IMR-90 (cell line): ENCODE data around the gene ZSCAN10. TPM values are rescaled to one million over a fixed set of nuclear protein-coding genes. Genes with fewer than 3 reads are reported as not detected.
"Not testable (repeated sequence)": the region's sequence is repeated elsewhere in the genome, so short reads cannot be mapped to it uniquely, and the experiment has no call there.

ENCODE experiments used
- ATAC-seq: fragments of 200-7000 bp; cut with Tn5 transposase; 2 replicates; pipeline ENCODE4 v1.9.1; 2020; ENCODE audit warnings: low read depth, mild to moderate bottlenecking, moderate library complexity
- BruUV-seq: library from RNA; stranded (reverse); fragments of 400-500 nt; replicated peaks from 2 replicates; lab custom pipeline; 2021; lab: Mats Ljungman, UMichigan
- CTCF ChIA-PET: fragments of 300-600 bp; formaldehyde crosslinking; extraction: SDS; loops from one replicate; lab custom pipeline; 2021; ENCODE audit warnings: antibody characterized with exemption; lab: Yijun Ruan, JAX
- POLR2A ChIA-PET: fragments of 300-600 bp; sonication (Branson Sonifier 250); formaldehyde crosslinking; loops from one replicate; lab custom pipeline; 2022; ENCODE audit warnings: antibody characterized with exemption; ENCODE audit not compliant: unreplicated experiment; lab: Charles Lee
- DNase-seq: peaks from one replicate; pipeline ENCODE4 v3.0.0; 2013
- H2AFZ ChIP-seq: replicated peaks from 2 replicates; pipeline ENCODE3; 2013; ENCODE audit warnings: low read length, mild to moderate bottlenecking; ENCODE audit not compliant: poor library complexity
- H2AK5ac ChIP-seq: 2 replicates; pipeline ENCODE4 v1.6.1; 2013; ENCODE audit warnings: low read depth, low read length, inconsistent platforms
- H2AK9ac ChIP-seq: replicated peaks from 2 replicates; pipeline ENCODE3; 2013; ENCODE audit warnings: mild to moderate bottlenecking, low read depth, low read length, moderate library complexity; ENCODE audit not compliant: poor library complexity
- H2BK120ac ChIP-seq: 2 replicates; pipeline ENCODE4 v1.6.1; 2013; ENCODE audit warnings: low read depth, low read length, inconsistent platforms
- H2BK15ac ChIP-seq: 3 replicates; pipeline ENCODE4 v1.6.1; 2013; ENCODE audit warnings: low read depth, low read length, inconsistent platforms
- H2BK20ac ChIP-seq: 2 replicates; pipeline ENCODE4 v1.6.1; 2013; ENCODE audit warnings: low read depth, mild to moderate bottlenecking, inconsistent platforms, low read length, moderate library complexity
- H2BK5ac ChIP-seq: 2 replicates; pipeline ENCODE4 v1.6.1; 2013; ENCODE audit warnings: mild to moderate bottlenecking, low read depth, low read length, inconsistent platforms; ENCODE audit not compliant: poor library complexity, severe bottlenecking
- H3K14ac ChIP-seq: replicated peaks from 2 replicates; pipeline ENCODE4 v1.6.1; 2013; ENCODE audit warnings: low read depth, low read length, inconsistent platforms
- H3K18ac ChIP-seq: 2 replicates; pipeline ENCODE4 v1.6.1; 2013; ENCODE audit warnings: low read depth, low read length, control low read depth
- H3K23ac ChIP-seq: 2 replicates; pipeline ENCODE4 v1.6.1; 2013; ENCODE audit warnings: low read depth, low read length, inconsistent platforms
- H3K27ac ChIP-seq: 2 replicates; pipeline ENCODE4 v1.5.1; 2013; ENCODE audit warnings: mild to moderate bottlenecking, control low read depth, low read length; ENCODE audit not compliant: insufficient read depth
- H3K27me3 ChIP-seq: 2 replicates; pipeline ENCODE4 v1.6.1; 2013; ENCODE audit warnings: low read length; ENCODE audit not compliant: control insufficient read depth, insufficient read depth
- H3K36me3 ChIP-seq: 2 replicates; pipeline ENCODE4 v1.6.1; 2013; ENCODE audit warnings: low read length, mixed read lengths; ENCODE audit not compliant: control insufficient read depth, insufficient read depth
- H3K4ac ChIP-seq: 2 replicates; pipeline ENCODE4 v1.6.1; 2013; ENCODE audit warnings: low read depth, low read length, inconsistent platforms
- H3K4me1 ChIP-seq: 2 replicates; pipeline ENCODE4 v1.6.1; 2013; ENCODE audit warnings: low read length, mixed read lengths; ENCODE audit not compliant: control insufficient read depth, insufficient read depth
- H3K4me2 ChIP-seq: 2 replicates; pipeline ENCODE4 v1.6.1; 2013; ENCODE audit warnings: low read depth, mild to moderate bottlenecking, control low read depth, low read length, moderate library complexity
- H3K4me3 ChIP-seq: 2 replicates; pipeline ENCODE4 v1.5.1; 2013; ENCODE audit warnings: low read depth, mild to moderate bottlenecking, control low read depth, low read length, moderate library complexity; ENCODE audit not compliant: insufficient read depth
- H3K56ac ChIP-seq: 2 replicates; pipeline ENCODE4 v1.6.1; 2013; ENCODE audit warnings: low read length, inconsistent platforms; ENCODE audit not compliant: insufficient read depth; ENCODE audit errors: extremely low read depth
- H3K79me1 ChIP-seq, 2 experiments: 2 replicates each; pipeline ENCODE4 v1.6.1; 2013; ENCODE audit warnings: low read length in 2 of 2, inconsistent platforms in 1 of 2, low read depth in 1 of 2
- H3K9ac ChIP-seq: 2 replicates; pipeline ENCODE4 v1.6.1; 2013; ENCODE audit warnings: low read depth, low read length, control low read depth
- H3K9me1 ChIP-seq: 2 replicates; pipeline ENCODE4 v1.6.1; 2013; ENCODE audit warnings: low read length, inconsistent platforms; ENCODE audit not compliant: insufficient read depth
- H3K9me3 ChIP-seq: 2 replicates; pipeline ENCODE4 v1.6.1; 2013; ENCODE audit warnings: low read length; ENCODE audit not compliant: control insufficient read depth, insufficient read depth
- H4K20me1 ChIP-seq: 2 replicates; pipeline ENCODE4 v1.6.1; 2013; ENCODE audit warnings: low read length, inconsistent platforms; ENCODE audit not compliant: insufficient read depth
- H4K5ac ChIP-seq: 2 replicates; pipeline ENCODE4 v1.6.1; 2013; ENCODE audit warnings: mild to moderate bottlenecking, low read depth, low read length, control low read depth
- H4K8ac ChIP-seq, 2 experiments: 2 replicates each; pipeline ENCODE4 v1.6.1; 2013; ENCODE audit warnings: low read depth in 2 of 2, low read length in 2 of 2, control low read depth in 1 of 2, inconsistent platforms in 1 of 2
- H4K91ac ChIP-seq: 2 replicates; pipeline ENCODE4 v1.6.1; 2013; ENCODE audit warnings: low read depth, low read length, inconsistent platforms; ENCODE audit not compliant: insufficient read depth
- WGBS, 2 experiments: methylation state at CpG; one replicate each; pipeline versions ENCODE4 v1.1.5 to v1.1.7; 2013; ENCODE audit warnings: missing lambda C conversion rate in 2 of 2; ENCODE audit not compliant: insufficient read length in 1 of 2; ENCODE audit errors: extremely low coverage in 2 of 2; 5-methylcytosine and 5-hydroxymethylcytosine counted together
- dilution Hi-C: fragments of 300-500 bp; cut with HindIII; formaldehyde crosslinking; loops from one replicate; pipeline ENCODE4 v1.14.3; 2018; ENCODE audit warnings: low sequenced_read_pairs; ENCODE audit not compliant: unreplicated experiment
- in situ Hi-C: fragments of 300-500 bp; cut with MboI; formaldehyde crosslinking; loops from 3 replicates; pipeline ENCODE4 v1.14.3; 2019; ENCODE audit warnings: low sequenced_read_pairs, inconsistent platforms, mixed read lengths
- intact Hi-C: fragments of 100-400 bp; cut with micrococcal nuclease; formaldehyde crosslinking; loops from 2 replicates; pipeline ENCODE4 v1.10.0; 2022
- polyA plus RNA-seq, 3 experiments: library from polyadenylated mRNA; depleted of rRNA; stranded (reverse); fragments of >200 nt; gene quantifications; 2 replicates each; pipeline ENCODE4 v1.2.3, GENCODE V29; 2012; ENCODE audit warnings: low replicate concordance in 1 of 3
- total RNA-seq: library from RNA; depleted of rRNA; stranded (reverse); fragments of >200 nt; gene quantifications from 2 replicates; pipeline ENCODE4 v1.2.3, GENCODE V29; 2012

ZSCAN10 gene
- total and polyA plus RNA-seq, 2 of the 4 experiments (the other 2 are of a cell fraction) = not detected

DNA sequence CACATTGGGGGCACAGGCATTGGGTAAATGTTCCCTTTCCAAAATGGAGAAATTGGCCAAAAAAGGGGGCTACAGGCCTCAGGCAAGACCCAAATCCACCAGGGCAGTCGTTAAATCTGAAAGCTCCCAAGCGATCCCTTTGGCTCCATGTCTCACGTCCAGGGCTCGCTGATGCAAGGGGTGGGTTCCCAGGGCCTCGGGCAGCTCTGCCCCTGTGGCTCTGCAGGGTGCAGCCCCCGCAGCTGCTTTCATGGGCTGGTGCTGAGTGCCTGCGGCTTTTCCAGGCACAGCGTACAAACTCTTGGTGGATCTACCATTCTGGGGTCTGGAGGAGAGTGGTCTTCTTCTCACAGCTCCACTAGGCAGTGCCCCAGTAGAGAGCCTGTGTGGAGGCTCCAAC is 15.7 kb downstream of the ZSCAN10 start:
- 77% methylated on average over 4 of the region's 8 CpGs; no CpG with 5 or more reads in 1 of the 2 experiments for WGBS, 2 experiments
- CTCF ChIA-PET, H2BK120ac ChIP-seq, H3K36me3 ChIP-seq, POLR2A ChIA-PET, H2BK20ac ChIP-seq, DNase-seq, H3K9ac ChIP-seq, H3K79me1 ChIP-seq, H3K4me2 ChIP-seq, H3K4me3 ChIP-seq, H4K8ac ChIP-seq, dilution Hi-C loops, H4K91ac ChIP-seq, ATAC-seq, intact Hi-C loops, H2BK5ac ChIP-seq, H3K4me1 ChIP-seq, H3K14ac ChIP-seq, BruUV-seq, H3K4ac ChIP-seq, H3K56ac ChIP-seq, H2BK15ac ChIP-seq, in situ Hi-C loops, H3K9me3 ChIP-seq, H3K9me1 ChIP-seq, H4K5ac ChIP-seq, H2AK5ac ChIP-seq, H3K23ac ChIP-seq, H3K27ac ChIP-seq, H4K20me1 ChIP-seq, H2AFZ ChIP-seq, H3K18ac ChIP-seq, H2AK9ac ChIP-seq: not testable (repeated sequence)
- peaks cover 25% of the 10 kb centered on the region for H3K27me3 ChIP-seq

DNA sequence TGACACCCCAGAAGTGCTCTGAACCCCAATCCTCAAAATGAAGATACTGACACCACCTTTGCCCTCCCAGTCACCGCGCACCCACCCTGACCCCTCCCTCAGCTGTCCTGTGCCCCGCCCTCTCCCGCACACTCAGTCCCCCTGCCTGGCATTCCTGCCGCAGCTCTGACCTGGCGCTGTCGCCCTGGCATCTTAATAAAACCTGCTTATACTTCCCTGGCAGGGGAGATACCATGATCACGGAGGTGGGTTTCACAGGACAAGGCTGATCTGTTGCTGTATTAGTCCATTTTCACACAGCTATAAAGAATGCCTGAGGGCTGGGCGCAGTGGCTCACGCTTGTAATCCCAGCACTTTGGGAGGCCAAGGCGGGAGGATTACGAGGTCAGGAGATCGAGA is 17.1 kb downstream of the ZSCAN10 start:
- H2BK5ac ChIP-seq, H3K9ac ChIP-seq, intact Hi-C loops, H4K8ac ChIP-seq, H3K56ac ChIP-seq, H2AK9ac ChIP-seq, POLR2A ChIA-PET, H2AK5ac ChIP-seq, H2AFZ ChIP-seq, H3K9me1 ChIP-seq, DNase-seq, CTCF ChIA-PET, H3K9me3 ChIP-seq, H3K18ac ChIP-seq, H3K4ac ChIP-seq, in situ Hi-C loops, H4K91ac ChIP-seq, H3K36me3 ChIP-seq, ATAC-seq, H4K20me1 ChIP-seq, H3K4me2 ChIP-seq, H3K14ac ChIP-seq, H2BK15ac ChIP-seq, H2BK20ac ChIP-seq, H3K4me1 ChIP-seq, H4K5ac ChIP-seq, dilution Hi-C loops, H2BK120ac ChIP-seq, H3K23ac ChIP-seq, H3K79me1 ChIP-seq, BruUV-seq, H3K27ac ChIP-seq, H3K4me3 ChIP-seq: not testable (repeated sequence)
- peaks cover 33% of the 10 kb centered on the region for H3K27me3 ChIP-seq
- WGBS, 2 experiments = 75% methylated on average over 2 of the region's 13 CpGs; no CpG with 5 or more reads in 1 of the 2 experiments
